ENCODE results near the gene XYLB.

Gene XYLB

DNA sequence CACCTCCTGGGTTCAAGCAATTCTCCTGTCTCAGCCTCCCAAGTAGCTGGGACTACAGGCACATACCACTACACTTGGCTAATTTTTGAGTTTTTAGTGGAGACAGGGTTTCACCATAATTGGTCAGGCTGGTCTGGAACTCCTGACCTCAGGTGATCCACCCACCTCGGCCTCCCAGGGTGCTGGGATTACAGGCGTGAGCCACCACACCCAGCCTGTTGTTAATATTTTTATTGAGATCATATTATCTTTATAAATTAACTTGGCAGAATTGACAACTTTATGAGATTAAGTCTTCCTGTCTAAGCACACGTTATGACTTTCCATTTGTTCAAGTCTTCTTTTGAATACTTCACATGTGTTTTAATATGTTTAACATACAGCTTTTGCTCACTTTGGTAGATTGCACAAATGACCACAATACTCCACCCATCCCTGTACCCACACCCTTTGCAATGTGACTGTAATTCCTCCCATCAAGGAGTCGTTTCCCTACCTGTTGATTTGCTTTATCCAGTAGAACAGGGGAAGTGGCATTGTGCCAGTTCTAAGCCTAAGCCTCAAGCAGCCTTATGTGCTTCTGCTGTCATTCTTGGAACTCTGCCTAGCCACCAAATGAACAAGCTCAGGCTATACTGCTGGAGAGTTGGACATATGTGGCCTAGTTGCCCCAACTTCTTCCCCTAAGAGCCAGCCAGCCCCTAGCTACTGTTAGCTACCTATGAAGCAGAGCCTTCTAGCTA is 8.2 kb downstream of the XYLB start:
- Histone ChIP-seq H3K27ac (replicated peaks; ENCODE audit: low read length) (no peak overlapping the region), H3K4me1 (ENCODE audit: control insufficient read depth in 2 of 2, insufficient read depth in 1 of 2, low read depth in 1 of 2, low read length in 2 of 2) (no peaks in the 10 kb centered on the region), H2BK12ac (ENCODE audit: low read length) (no peak overlapping the region), H3K4me3 (ENCODE audit: low read length in 2 of 2) (no peak overlapping the region), H3K27me3 (ENCODE audit: control insufficient read depth in 3 of 3, insufficient read depth in 3 of 3, low read depth in 1 of 3, low read length in 3 of 3) (no peaks in the 10 kb centered on the region), H4K8ac (ENCODE audit: low read depth, low read length) (no peak overlapping the region), H4K91ac (ENCODE audit: low read depth, low read length, poor library complexity) (no peak overlapping the region), H2AFZ (ENCODE audit: low read length) (no peak overlapping the region), H3K79me1 (ENCODE audit: low read depth, low read length) (no peaks in the 10 kb centered on the region), H2BK5ac (ENCODE audit: low read length) (no peak overlapping the region), H2BK120ac (ENCODE audit: low read depth, low read length) (no peak overlapping the region), H2BK15ac (ENCODE audit: low read length) (no peak overlapping the region), H3K4ac (ENCODE audit: low read length) (no peak overlapping the region), H3K9ac (ENCODE audit: low read depth, low read length, poor library complexity) (no peak overlapping the region), H3K4me2 (ENCODE audit: insufficient read depth, low read length, poor library complexity, severe bottlenecking) (no peak overlapping the region), H3K14ac (ENCODE audit: low read length) (no peak overlapping the region), H3K36me3 (replicated peaks in 1 of 2; ENCODE audit: control insufficient read depth in 2 of 2, insufficient read depth in 2 of 2, low read length in 2 of 2) (peaks cover 2 to 46% of the 10 kb centered on the region in 2 donors), H3K9me3 (replicated peaks in 1 of 2; ENCODE audit: control insufficient read depth in 2 of 2, insufficient read depth in 1 of 2, low read depth in 1 of 2, low read length in 2 of 2) (peaks cover 0 to 8% of the 10 kb centered on the region in 2 donors), H2AK5ac (ENCODE audit: low read depth, low read length) (no peak overlapping the region), H3K18ac (ENCODE audit: low read length) (no peak overlapping the region), H3K23ac (ENCODE audit: low read depth, low read length, poor library complexity) (no peak overlapping the region)
- WGBS, 2 donors (ENCODE audit: extremely low coverage in 2 of 2, insufficient read length in 2 of 2, insufficient replicate concordance in 1 of 2), result no CpG with 5 or more reads among the region's 4 CpGs
- no peak for DNase-seq (ENCODE audit: low spot score)

DNA sequence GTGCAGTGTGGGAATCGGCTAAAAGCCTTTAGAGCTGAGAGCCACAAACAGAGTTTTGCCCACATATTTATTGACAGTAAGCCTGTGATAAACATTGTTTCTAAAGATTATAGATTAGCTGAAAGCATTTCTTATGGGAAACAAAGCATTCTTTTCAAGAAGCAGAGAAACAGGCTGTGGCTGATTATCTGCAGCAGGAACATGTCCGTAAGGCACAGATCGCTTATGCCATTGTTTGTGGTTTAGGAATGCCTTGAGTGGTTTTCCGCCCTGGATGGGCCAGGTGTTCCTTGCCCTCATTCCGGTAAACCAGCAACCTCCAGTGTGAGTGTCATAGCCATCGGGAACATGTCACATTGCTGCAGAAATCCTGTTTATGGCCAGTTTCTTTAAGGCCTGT is 12.5 kb downstream of the XYLB start:
- H3K27me3 ChIP-seq (ENCODE audit: control insufficient read depth in 3 of 3, insufficient read depth in 3 of 3, low read depth in 1 of 3, low read length in 3 of 3), result no peaks in the 10 kb centered on the region
- no peak overlapping the region for H3K27ac ChIP-seq (replicated peaks; ENCODE audit: low read length)
- H3K9ac ChIP-seq (ENCODE audit: low read depth, low read length, poor library complexity), result no peak overlapping the region
- no peak overlapping the region for H3K4me3 ChIP-seq (ENCODE audit: low read length in 2 of 2)
- H3K18ac ChIP-seq (ENCODE audit: low read length), result no peak overlapping the region
- no peak overlapping the region for H2BK12ac ChIP-seq (ENCODE audit: low read length)
- H2AFZ ChIP-seq (ENCODE audit: low read length), result no peak overlapping the region
- no peak overlapping the region for H4K91ac ChIP-seq (ENCODE audit: low read depth, low read length, poor library complexity)
- WGBS, 2 donors (ENCODE audit: extremely low coverage in 2 of 2, insufficient read length in 2 of 2, insufficient replicate concordance in 1 of 2), result no CpG with 5 or more reads among the region's 6 CpGs
- no peak overlapping the region for H2BK120ac ChIP-seq (ENCODE audit: low read depth, low read length)
- H3K79me1 ChIP-seq (ENCODE audit: low read depth, low read length), result no peaks in the 10 kb centered on the region
- no peak overlapping the region for H3K4ac ChIP-seq (ENCODE audit: low read length)
- H2AK5ac ChIP-seq (ENCODE audit: low read depth, low read length), result no peak overlapping the region
- H4K8ac ChIP-seq (ENCODE audit: low read depth, low read length), result no peak overlapping the region
- no peaks in the 10 kb centered on the region for H3K4me1 ChIP-seq (ENCODE audit: control insufficient read depth in 2 of 2, insufficient read depth in 1 of 2, low read depth in 1 of 2, low read length in 2 of 2)
- H3K9me3 ChIP-seq (replicated peaks in 1 of 2; ENCODE audit: control insufficient read depth in 2 of 2, insufficient read depth in 1 of 2, low read depth in 1 of 2, low read length in 2 of 2), result peaks cover 0 to 8% of the 10 kb centered on the region in 2 donors
- H2BK5ac ChIP-seq (ENCODE audit: low read length), result no peak overlapping the region
- DNase-seq (ENCODE audit: low spot score), result no peak
- H3K14ac ChIP-seq (ENCODE audit: low read length), result no peak overlapping the region
- no peak overlapping the region for H3K23ac ChIP-seq (ENCODE audit: low read depth, low read length, poor library complexity)
- H3K36me3 ChIP-seq (replicated peaks in 1 of 2; ENCODE audit: control insufficient read depth in 2 of 2, insufficient read depth in 2 of 2, low read length in 2 of 2), result peaks cover 6 to 41% of the 10 kb centered on the region in 2 donors
- H3K4me2 ChIP-seq (ENCODE audit: insufficient read depth, low read length, poor library complexity, severe bottlenecking), result no peak overlapping the region
- no peak overlapping the region for H2BK15ac ChIP-seq (ENCODE audit: low read length)

DNA sequence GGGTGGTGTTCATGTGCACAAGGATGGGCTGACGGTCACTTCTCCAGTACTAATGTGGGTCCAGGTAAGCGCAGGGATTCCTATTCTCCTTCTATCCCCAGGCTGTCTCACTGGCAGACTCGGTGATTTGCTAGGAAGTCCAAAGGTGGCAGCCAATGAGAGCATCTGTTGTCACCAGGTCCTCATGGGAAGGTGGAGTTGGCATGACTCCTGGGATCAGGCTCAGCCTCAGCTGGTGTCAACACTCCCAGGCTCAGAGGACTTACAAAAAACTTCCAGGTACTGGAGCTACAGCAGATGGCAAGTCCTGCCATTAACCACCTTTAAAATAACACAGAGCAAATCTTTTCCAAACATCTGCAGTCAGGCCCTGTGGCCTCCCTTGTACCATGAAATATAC is 13.8 kb downstream of the XYLB start:
- Histone ChIP-seq H3K4me2 (ENCODE audit: insufficient read depth, low read length, poor library complexity, severe bottlenecking) (no peak overlapping the region), H4K8ac (ENCODE audit: low read depth, low read length) (no peak overlapping the region), H3K79me1 (ENCODE audit: low read depth, low read length) (no peaks in the 10 kb centered on the region), H2BK120ac (ENCODE audit: low read depth, low read length) (no peak overlapping the region), H2AFZ (ENCODE audit: low read length) (no peak overlapping the region), H3K9me3 (replicated peaks in 1 of 2; ENCODE audit: control insufficient read depth in 2 of 2, insufficient read depth in 1 of 2, low read depth in 1 of 2, low read length in 2 of 2) (peaks cover 0 to 8% of the 10 kb centered on the region in 2 donors), H2AK5ac (ENCODE audit: low read depth, low read length) (no peak overlapping the region), H3K4me3 (ENCODE audit: low read length in 2 of 2) (no peak overlapping the region), H3K27me3 (ENCODE audit: control insufficient read depth in 3 of 3, insufficient read depth in 3 of 3, low read depth in 1 of 3, low read length in 3 of 3) (no peaks in the 10 kb centered on the region), H2BK12ac (ENCODE audit: low read length) (no peak overlapping the region), H3K4ac (ENCODE audit: low read length) (no peak overlapping the region), H2BK5ac (ENCODE audit: low read length) (no peak overlapping the region), H3K27ac (replicated peaks; ENCODE audit: low read length) (no peak overlapping the region), H3K18ac (ENCODE audit: low read length) (no peak overlapping the region), H4K91ac (ENCODE audit: low read depth, low read length, poor library complexity) (no peak overlapping the region), H3K36me3 (replicated peaks in 1 of 2; ENCODE audit: control insufficient read depth in 2 of 2, insufficient read depth in 2 of 2, low read length in 2 of 2) (peaks cover 11 to 47% of the 10 kb centered on the region in 2 donors), H3K4me1 (ENCODE audit: control insufficient read depth in 2 of 2, insufficient read depth in 1 of 2, low read depth in 1 of 2, low read length in 2 of 2) (no peaks in the 10 kb centered on the region), H3K23ac (ENCODE audit: low read depth, low read length, poor library complexity) (no peak overlapping the region), H2BK15ac (ENCODE audit: low read length) (no peak overlapping the region), H3K9ac (ENCODE audit: low read depth, low read length, poor library complexity) (no peak overlapping the region), H3K14ac (ENCODE audit: low read length) (no peak overlapping the region)
- DNase-seq (ENCODE audit: low spot score), result no peak
- no CpG with 5 or more reads among the region's 3 CpGs for WGBS, 2 donors (ENCODE audit: extremely low coverage in 2 of 2, insufficient read length in 2 of 2, insufficient replicate concordance in 1 of 2)

DNA sequence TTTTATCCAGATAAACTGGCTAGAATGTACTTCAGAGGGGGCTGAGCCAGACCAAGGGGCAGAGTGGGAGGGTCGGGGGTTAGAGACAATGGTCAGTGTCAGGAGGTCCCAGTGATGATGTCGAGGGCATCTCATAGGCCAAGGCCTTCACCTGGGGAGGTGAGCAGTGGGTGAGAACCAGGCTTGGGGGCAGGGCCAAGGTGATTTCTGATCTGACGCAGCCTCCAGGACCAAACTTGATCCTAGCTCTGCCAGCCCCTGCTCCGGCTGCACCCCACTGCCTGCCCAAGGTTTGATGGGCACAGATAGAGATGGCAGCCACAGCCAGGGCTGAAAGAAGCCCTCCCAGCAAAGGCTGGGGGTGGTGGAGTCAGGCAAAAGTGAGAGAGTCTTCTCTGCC is 14.9 kb downstream of the XYLB start:
- no peak overlapping the region for H2BK15ac ChIP-seq (ENCODE audit: low read length)
- H3K9ac ChIP-seq (ENCODE audit: low read depth, low read length, poor library complexity), result no peak overlapping the region
- no CpG with 5 or more reads among the region's 4 CpGs for WGBS, 2 donors (ENCODE audit: extremely low coverage in 2 of 2, insufficient read length in 2 of 2, insufficient replicate concordance in 1 of 2)
- H3K23ac ChIP-seq (ENCODE audit: low read depth, low read length, poor library complexity), result no peak overlapping the region
- H4K8ac ChIP-seq (ENCODE audit: low read depth, low read length), result no peak overlapping the region
- H3K4me1 ChIP-seq (ENCODE audit: control insufficient read depth in 2 of 2, insufficient read depth in 1 of 2, low read depth in 1 of 2, low read length in 2 of 2), result no peaks in the 10 kb centered on the region
- H4K91ac ChIP-seq (ENCODE audit: low read depth, low read length, poor library complexity), result no peak overlapping the region
- no peak overlapping the region for H2BK5ac ChIP-seq (ENCODE audit: low read length)
- no peak overlapping the region for H2BK12ac ChIP-seq (ENCODE audit: low read length)
- H2AFZ ChIP-seq (ENCODE audit: low read length), result no peak overlapping the region
- H3K9me3 ChIP-seq (replicated peaks in 1 of 2; ENCODE audit: control insufficient read depth in 2 of 2, insufficient read depth in 1 of 2, low read depth in 1 of 2, low read length in 2 of 2), result peaks cover 0 to 8% of the 10 kb centered on the region in 2 donors
- no peak overlapping the region for H3K18ac ChIP-seq (ENCODE audit: low read length)
- DNase-seq (ENCODE audit: low spot score), result no peak
- no peaks in the 10 kb centered on the region for H3K27me3 ChIP-seq (ENCODE audit: control insufficient read depth in 3 of 3, insufficient read depth in 3 of 3, low read depth in 1 of 3, low read length in 3 of 3)
- H3K4me3 ChIP-seq (ENCODE audit: low read length in 2 of 2), result no peak overlapping the region
- no peak overlapping the region for H3K4ac ChIP-seq (ENCODE audit: low read length)
- H3K4me2 ChIP-seq (ENCODE audit: insufficient read depth, low read length, poor library complexity, severe bottlenecking), result no peak overlapping the region
- peaks cover 16 to 54% of the 10 kb centered on the region in 2 donors for H3K36me3 ChIP-seq (replicated peaks in 1 of 2; ENCODE audit: control insufficient read depth in 2 of 2, insufficient read depth in 2 of 2, low read length in 2 of 2)
- no peak overlapping the region for H3K14ac ChIP-seq (ENCODE audit: low read length)
- H2AK5ac ChIP-seq (ENCODE audit: low read depth, low read length), result no peak overlapping the region
- no peaks in the 10 kb centered on the region for H3K79me1 ChIP-seq (ENCODE audit: low read depth, low read length)
- no peak overlapping the region for H3K27ac ChIP-seq (replicated peaks; ENCODE audit: low read length)
- H2BK120ac ChIP-seq (ENCODE audit: low read depth, low read length), result no peak overlapping the region
